GM23338 (cell line): Measurements from ENCODE around the gene FAHD1. TPM values are rescaled to one million over a fixed set of nuclear protein-coding genes. Genes with fewer than 3 reads are reported as not detected.

Experiments used
- CREB1 ChIP-seq: fragments of 250-450 bp; sonication (Bioruptor Pico); IDR thresholded peaks from 2 replicates; pipeline ENCODE4 v1.5.0; 2020; ENCODE audit warnings: low read depth, mild to moderate bottlenecking, moderate library complexity
- EZH2phosphoT487 ChIP-seq: fragments of 200-600 bp; sonication (generic); IDR thresholded peaks from one replicate; pipeline ENCODE4 v1.8.1; 2018; ENCODE audit warnings: antibody characterized with exemption; ENCODE audit not compliant: unreplicated experiment
- NANOG ChIP-seq: IDR thresholded peaks from 2 replicates; pipeline ENCODE4 v1.6.1; 2016; ENCODE audit warnings: antibody characterized with exemption, borderline replicate concordance
- STAT1 ChIP-seq: IDR thresholded peaks from one replicate; pipeline ENCODE4 v1.6.1; 2016; ENCODE audit warnings: antibody characterized with exemption; ENCODE audit not compliant: unreplicated experiment
- ZNF114 ChIP-seq: fragments of 250-450 bp; sonication (Bioruptor Pico); IDR thresholded peaks from 2 replicates; pipeline ENCODE4 v1.5.0; 2020; ENCODE audit warnings: mild to moderate bottlenecking, moderate library complexity
- ZNF331 ChIP-seq: fragments of 250-450 bp; sonication (Bioruptor Pico); IDR thresholded peaks from 2 replicates; pipeline ENCODE4 v1.5.0; 2020; ENCODE audit warnings: low read depth, mild to moderate bottlenecking, moderate library complexity
- polyA plus RNA-seq: library from polyadenylated mRNA; unstranded; fragments of >200 nt; fragmentation: Nextera tagmentation; extraction: Ambion mirVana; gene quantifications from 2 replicates; pipeline ENCODE4 v1.2.1, GENCODE V29; 2016
- total RNA-seq: library from RNA; depleted of rRNA; stranded (reverse); fragments of >200 nt; shearing (Covaris generic); gene quantifications from 2 replicates; pipeline ENCODE4 v1.2.3, GENCODE V29; 2014
- TF ChIP-seq, protein P1 (sequence below): fragments of 250-450 bp; sonication (Bioruptor Pico); IDR thresholded peaks from 2 replicates; pipeline ENCODE4 v1.5.0; 2020; ENCODE audit warnings: mild to moderate bottlenecking, moderate library complexity
- TF ChIP-seq, protein P2 (sequence below), 2 experiments: fragments of 200-600 bp in 1 of 2; sonication (generic) in 1 of 2; conservative IDR thresholded peaks; 2 replicates each; pipeline versions ENCODE4 v1.5.1 to v1.6.1; 2016 to 2017; ENCODE audit warnings: antibody characterized with exemption in 2 of 2, low read depth in 2 of 2, mild to moderate bottlenecking in 2 of 2, moderate library complexity in 1 of 2
- TF ChIP-seq, protein P3 (sequence below): IDR thresholded peaks from 2 replicates; pipeline ENCODE4 v1.6.1; 2016; ENCODE audit warnings: antibody characterized with exemption

FAHD1 gene
- total and polyA plus RNA-seq, 2 experiments from 2014 or later, result 21.0 to 23.9 TPM

GRCh38 chr16:1819611-1820010 is 7.4 kb upstream of the FAHD1 start (continued):
- TF ChIP-seq, protein P1, sequence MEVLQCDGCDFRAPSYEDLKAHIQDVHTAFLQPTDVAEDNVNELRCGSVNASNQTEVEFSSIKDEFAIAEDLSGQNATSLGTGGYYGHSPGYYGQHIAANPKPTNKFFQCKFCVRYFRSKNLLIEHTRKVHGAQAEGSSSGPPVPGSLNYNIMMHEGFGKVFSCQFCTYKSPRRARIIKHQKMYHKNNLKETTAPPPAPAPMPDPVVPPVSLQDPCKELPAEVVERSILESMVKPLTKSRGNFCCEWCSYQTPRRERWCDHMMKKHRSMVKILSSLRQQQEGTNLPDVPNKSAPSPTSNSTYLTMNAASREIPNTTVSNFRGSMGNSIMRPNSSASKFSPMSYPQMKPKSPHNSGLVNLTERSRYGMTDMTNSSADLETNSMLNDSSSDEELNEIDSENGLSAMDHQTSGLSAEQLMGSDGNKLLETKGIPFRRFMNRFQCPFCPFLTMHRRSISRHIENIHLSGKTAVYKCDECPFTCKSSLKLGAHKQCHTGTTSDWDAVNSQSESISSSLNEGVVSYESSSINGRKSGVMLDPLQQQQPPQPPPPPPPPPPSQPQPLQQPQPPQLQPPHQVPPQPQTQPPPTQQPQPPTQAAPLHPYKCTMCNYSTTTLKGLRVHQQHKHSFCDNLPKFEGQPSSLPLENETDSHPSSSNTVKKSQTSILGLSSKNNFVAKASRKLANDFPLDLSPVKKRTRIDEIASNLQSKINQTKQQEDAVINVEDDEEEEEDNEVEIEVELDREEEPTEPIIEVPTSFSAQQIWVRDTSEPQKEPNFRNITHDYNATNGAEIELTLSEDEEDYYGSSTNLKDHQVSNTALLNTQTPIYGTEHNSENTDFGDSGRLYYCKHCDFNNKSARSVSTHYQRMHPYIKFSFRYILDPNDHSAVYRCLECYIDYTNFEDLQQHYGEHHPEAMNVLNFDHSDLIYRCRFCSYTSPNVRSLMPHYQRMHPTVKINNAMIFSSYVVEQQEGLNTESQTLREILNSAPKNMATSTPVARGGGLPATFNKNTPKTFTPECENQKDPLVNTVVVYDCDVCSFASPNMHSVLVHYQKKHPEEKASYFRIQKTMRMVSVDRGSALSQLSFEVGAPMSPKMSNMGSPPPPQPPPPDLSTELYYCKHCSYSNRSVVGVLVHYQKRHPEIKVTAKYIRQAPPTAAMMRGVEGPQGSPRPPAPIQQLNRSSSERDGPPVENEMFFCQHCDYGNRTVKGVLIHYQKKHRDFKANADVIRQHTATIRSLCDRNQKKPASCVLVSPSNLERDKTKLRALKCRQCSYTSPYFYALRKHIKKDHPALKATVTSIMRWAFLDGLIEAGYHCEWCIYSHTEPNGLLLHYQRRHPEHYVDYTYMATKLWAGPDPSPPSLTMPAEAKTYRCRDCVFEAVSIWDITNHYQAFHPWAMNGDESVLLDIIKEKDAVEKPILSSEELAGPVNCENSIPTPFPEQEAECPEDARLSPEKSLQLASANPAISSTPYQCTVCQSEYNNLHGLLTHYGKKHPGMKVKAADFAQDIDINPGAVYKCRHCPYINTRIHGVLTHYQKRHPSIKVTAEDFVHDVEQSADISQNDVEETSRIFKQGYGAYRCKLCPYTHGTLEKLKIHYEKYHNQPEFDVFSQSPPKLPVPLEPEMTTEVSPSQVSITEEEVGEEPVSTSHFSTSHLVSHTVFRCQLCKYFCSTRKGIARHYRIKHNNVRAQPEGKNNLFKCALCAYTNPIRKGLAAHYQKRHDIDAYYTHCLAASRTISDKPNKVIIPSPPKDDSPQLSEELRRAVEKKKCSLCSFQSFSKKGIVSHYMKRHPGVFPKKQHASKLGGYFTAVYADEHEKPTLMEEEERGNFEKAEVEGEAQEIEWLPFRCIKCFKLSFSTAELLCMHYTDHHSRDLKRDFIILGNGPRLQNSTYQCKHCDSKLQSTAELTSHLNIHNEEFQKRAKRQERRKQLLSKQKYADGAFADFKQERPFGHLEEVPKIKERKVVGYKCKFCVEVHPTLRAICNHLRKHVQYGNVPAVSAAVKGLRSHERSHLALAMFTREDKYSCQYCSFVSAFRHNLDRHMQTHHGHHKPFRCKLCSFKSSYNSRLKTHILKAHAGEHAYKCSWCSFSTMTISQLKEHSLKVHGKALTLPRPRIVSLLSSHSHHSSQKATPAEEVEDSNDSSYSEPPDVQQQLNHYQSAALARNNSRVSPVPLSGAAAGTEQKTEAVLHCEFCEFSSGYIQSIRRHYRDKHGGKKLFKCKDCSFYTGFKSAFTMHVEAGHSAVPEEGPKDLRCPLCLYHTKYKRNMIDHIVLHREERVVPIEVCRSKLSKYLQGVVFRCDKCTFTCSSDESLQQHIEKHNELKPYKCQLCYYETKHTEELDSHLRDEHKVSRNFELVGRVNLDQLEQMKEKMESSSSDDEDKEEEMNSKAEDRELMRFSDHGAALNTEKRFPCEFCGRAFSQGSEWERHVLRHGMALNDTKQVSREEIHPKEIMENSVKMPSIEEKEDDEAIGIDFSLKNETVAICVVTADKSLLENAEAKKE (CRISPR knock-in tag), result no peak
- TF ChIP-seq ZNF114 (CRISPR knock-in tag) (no peak), STAT1 (no peak), NANOG (no peak), ZNF331 (CRISPR knock-in tag) (no peak), EZH2phosphoT487 (no peak), CREB1 (CRISPR knock-in tag) (no peak)
- TF ChIP-seq, protein P2, sequence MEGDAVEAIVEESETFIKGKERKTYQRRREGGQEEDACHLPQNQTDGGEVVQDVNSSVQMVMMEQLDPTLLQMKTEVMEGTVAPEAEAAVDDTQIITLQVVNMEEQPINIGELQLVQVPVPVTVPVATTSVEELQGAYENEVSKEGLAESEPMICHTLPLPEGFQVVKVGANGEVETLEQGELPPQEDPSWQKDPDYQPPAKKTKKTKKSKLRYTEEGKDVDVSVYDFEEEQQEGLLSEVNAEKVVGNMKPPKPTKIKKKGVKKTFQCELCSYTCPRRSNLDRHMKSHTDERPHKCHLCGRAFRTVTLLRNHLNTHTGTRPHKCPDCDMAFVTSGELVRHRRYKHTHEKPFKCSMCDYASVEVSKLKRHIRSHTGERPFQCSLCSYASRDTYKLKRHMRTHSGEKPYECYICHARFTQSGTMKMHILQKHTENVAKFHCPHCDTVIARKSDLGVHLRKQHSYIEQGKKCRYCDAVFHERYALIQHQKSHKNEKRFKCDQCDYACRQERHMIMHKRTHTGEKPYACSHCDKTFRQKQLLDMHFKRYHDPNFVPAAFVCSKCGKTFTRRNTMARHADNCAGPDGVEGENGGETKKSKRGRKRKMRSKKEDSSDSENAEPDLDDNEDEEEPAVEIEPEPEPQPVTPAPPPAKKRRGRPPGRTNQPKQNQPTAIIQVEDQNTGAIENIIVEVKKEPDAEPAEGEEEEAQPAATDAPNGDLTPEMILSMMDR (conservative IDR thresholded peaks at IDR 0.05; ENCODE audit: low read depth in 2 of 2), result no peak
- TF ChIP-seq, protein P3, sequence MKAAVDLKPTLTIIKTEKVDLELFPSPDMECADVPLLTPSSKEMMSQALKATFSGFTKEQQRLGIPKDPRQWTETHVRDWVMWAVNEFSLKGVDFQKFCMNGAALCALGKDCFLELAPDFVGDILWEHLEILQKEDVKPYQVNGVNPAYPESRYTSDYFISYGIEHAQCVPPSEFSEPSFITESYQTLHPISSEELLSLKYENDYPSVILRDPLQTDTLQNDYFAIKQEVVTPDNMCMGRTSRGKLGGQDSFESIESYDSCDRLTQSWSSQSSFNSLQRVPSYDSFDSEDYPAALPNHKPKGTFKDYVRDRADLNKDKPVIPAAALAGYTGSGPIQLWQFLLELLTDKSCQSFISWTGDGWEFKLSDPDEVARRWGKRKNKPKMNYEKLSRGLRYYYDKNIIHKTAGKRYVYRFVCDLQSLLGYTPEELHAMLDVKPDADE, result no peak
